H1 (cell line): ENCODE measurements around the gene ZNF644. TPM values are rescaled to one million over a fixed set of nuclear protein-coding genes. Genes with fewer than 3 reads are reported as not detected.

ENCODE experiments used
- CTCF ChIA-PET: fragments of 300-600 bp; sonication (Branson Sonifier 250); formaldehyde crosslinking; loops from one replicate; lab custom pipeline; 2021; ENCODE audit not compliant: partially characterized antibody; lab: Charles Lee
- POLR2A ChIA-PET: fragments of 300-600 bp; sonication (Branson Sonifier 250); formaldehyde crosslinking; loops from one replicate; lab custom pipeline; 2021; ENCODE audit warnings: inconsistent platforms; ENCODE audit not compliant: partially characterized antibody; lab: Charles Lee
- DNase-seq, 2 experiments: peaks; one replicate each; pipeline versions ENCODE4 v3.0.0 to v3.0.0-alpha.2; 2010 to 2022; ENCODE audit warnings: low spot score in 2 of 2, low read depth in 1 of 2, mixed read lengths in 1 of 2
- FAIRE-seq: peaks from 2 replicates; lab custom pipeline; 2011; peaks lifted over from hg19 to GRCh38; lab: Jason Lieb, UNC
- H2AFZ ChIP-seq: 2 replicates; pipeline ENCODE4 v1.8.1; 2012; ENCODE audit warnings: low read length, inconsistent platforms
- H2AK5ac ChIP-seq: 2 replicates; pipeline ENCODE4 v1.6.1; 2013; ENCODE audit warnings: low read depth, low read length
- H2BK120ac ChIP-seq: replicated peaks from 2 replicates; pipeline ENCODE3; 2013; ENCODE audit warnings: low read depth, low read length, inconsistent platforms
- H2BK12ac ChIP-seq: 2 replicates; pipeline ENCODE4 v1.6.1; 2013; ENCODE audit warnings: low read depth, low read length
- H2BK15ac ChIP-seq: 2 replicates; pipeline ENCODE4 v1.6.1; 2013; ENCODE audit warnings: low read length
- H2BK20ac ChIP-seq: 2 replicates; pipeline ENCODE4 v1.6.1; 2013; ENCODE audit warnings: low read length
- H2BK5ac ChIP-seq: 2 replicates; pipeline ENCODE4 v1.6.1; 2013; ENCODE audit warnings: low read depth, low read length
- H3K14ac ChIP-seq: 2 replicates; pipeline ENCODE4 v1.6.1; 2013; ENCODE audit warnings: inconsistent platforms; ENCODE audit not compliant: insufficient read length
- H3K18ac ChIP-seq: 2 replicates; pipeline ENCODE4 v1.6.1; 2013; ENCODE audit warnings: low read length; ENCODE audit errors: extremely low read depth
- H3K23ac ChIP-seq: 2 replicates; pipeline ENCODE4 v1.6.1; 2013; ENCODE audit warnings: inconsistent platforms; ENCODE audit not compliant: insufficient read length
- H3K23me2 ChIP-seq: 2 replicates; pipeline ENCODE4 v1.6.1; 2013; ENCODE audit warnings: low read depth, low read length
- H3K27ac ChIP-seq: 2 replicates; pipeline ENCODE4 v1.6.1; 2011; ENCODE audit warnings: low read depth, low read length, inconsistent platforms
- H3K27me3 ChIP-seq, 4 experiments: replicated peaks in 1 of 4; 1 replicate in 1 of 4; 2 replicates in 3 of 4; pipeline versions ENCODE4 v1.6.1 to v1.8.1; 2011 to 2013; ENCODE audit warnings: low read length in 3 of 4, mild to moderate bottlenecking in 3 of 4, inconsistent platforms in 2 of 4, mixed read lengths in 2 of 4, moderate library complexity in 1 of 4; ENCODE audit not compliant: control insufficient read depth in 3 of 4, insufficient read depth in 3 of 4; ENCODE audit errors: extremely low read depth in 1 of 4
- H3K36me3 ChIP-seq, 4 experiments: 2 replicates each; pipeline versions ENCODE4 v1.6.1 to v1.8.1; 2011 to 2013; ENCODE audit warnings: mild to moderate bottlenecking in 4 of 4, low read length in 3 of 4, moderate library complexity in 2 of 4, control low read depth in 1 of 4, inconsistent platforms in 1 of 4; ENCODE audit not compliant: insufficient read depth in 4 of 4, control insufficient read depth in 2 of 4
- H3K4ac ChIP-seq: replicated peaks from 2 replicates; pipeline ENCODE3; 2013; ENCODE audit warnings: low read length, low read depth, mixed read lengths, inconsistent platforms; ENCODE audit not compliant: insufficient read length
- H3K4me1 ChIP-seq, 4 experiments: replicated peaks in 1 of 4; 1 replicate in 1 of 4; 2 replicates in 3 of 4; pipeline versions ENCODE4 v1.6.1 to v1.8.1; 2011 to 2013; ENCODE audit warnings: low read length in 3 of 4, inconsistent platforms in 2 of 4, mixed read lengths in 1 of 4; ENCODE audit not compliant: insufficient read depth in 4 of 4, control insufficient read depth in 3 of 4
- H3K4me2 ChIP-seq, 2 experiments: 2 replicates each; pipeline versions ENCODE4 v1.6.1 to v1.8.1; 2011 to 2013; ENCODE audit warnings: low read depth in 2 of 2, low read length in 2 of 2, control low read depth in 1 of 2, inconsistent platforms in 1 of 2, mild to moderate bottlenecking in 1 of 2; ENCODE audit not compliant: insufficient read depth in 1 of 2
- H3K4me3 ChIP-seq, 4 experiments: fragments of 200-600, 300-600 bp in 1 of 4; sonication (generic), shearing (Covaris generic), sonication (Bioruptor Twin) in 1 of 4; 2 replicates each; pipeline versions ENCODE4 v1.5.1 to v1.8.1; 2011 to 2016; ENCODE audit warnings: low read length in 4 of 4, low read depth in 3 of 4, control low read depth in 2 of 4, inconsistent platforms in 2 of 4, mild to moderate bottlenecking in 2 of 4, mixed read lengths in 1 of 4, moderate library complexity in 1 of 4; ENCODE audit not compliant: insufficient read depth in 2 of 4; ENCODE audit errors: extremely low read depth in 1 of 4
- H3K56ac ChIP-seq: replicated peaks from 2 replicates; pipeline ENCODE3; 2013; ENCODE audit warnings: low read depth, mild to moderate bottlenecking, mixed read lengths, low read length, inconsistent platforms; ENCODE audit not compliant: insufficient read length
- H3K79me1 ChIP-seq: 2 replicates; pipeline ENCODE4 v1.6.1; 2013; ENCODE audit warnings: low read depth, low read length, control low read depth
- H3K79me2 ChIP-seq, 2 experiments: 2 replicates each; pipeline versions ENCODE4 v1.6.1 to v1.8.1; 2012 to 2013; ENCODE audit warnings: low read length in 2 of 2, mild to moderate bottlenecking in 2 of 2, inconsistent platforms in 1 of 2; ENCODE audit not compliant: insufficient read depth in 2 of 2, control insufficient read depth in 1 of 2
- H3K9ac ChIP-seq, 4 experiments: replicated peaks in 1 of 4; 1 replicate in 1 of 4; 2 replicates in 3 of 4; pipeline versions ENCODE4 v1.6.1 to v1.8.1; 2011 to 2013; ENCODE audit warnings: low read depth in 3 of 4, low read length in 3 of 4, control low read depth in 2 of 4, mild to moderate bottlenecking in 2 of 4, moderate library complexity in 2 of 4, inconsistent platforms in 1 of 4; ENCODE audit errors: extremely low read depth in 1 of 4
- H3K9me3 ChIP-seq, 2 experiments: 2 replicates each; pipeline versions ENCODE4 v1.6.1 to v1.8.1; 2012 to 2013; ENCODE audit warnings: mild to moderate bottlenecking in 2 of 2, moderate library complexity in 2 of 2, control low read depth in 1 of 2, inconsistent platforms in 1 of 2, low read depth in 1 of 2, low read length in 1 of 2, mixed read lengths in 1 of 2; ENCODE audit not compliant: insufficient read depth in 2 of 2
- H4K20me1 ChIP-seq, 2 experiments: replicated peaks in 1 of 2; 2 replicates each; pipeline versions ENCODE3 to v1.8.1; 2011 to 2013; ENCODE audit warnings: inconsistent platforms in 2 of 2, low read length in 2 of 2, mild to moderate bottlenecking in 1 of 2; ENCODE audit not compliant: insufficient read depth in 2 of 2, control insufficient read depth in 1 of 2
- H4K5ac ChIP-seq: 2 replicates; pipeline ENCODE4 v1.6.1; 2013; ENCODE audit warnings: low read length, low read depth, mixed read lengths, inconsistent platforms; ENCODE audit not compliant: insufficient read length
- H4K8ac ChIP-seq: 2 replicates; pipeline ENCODE4 v1.8.0; 2013; ENCODE audit warnings: mild to moderate bottlenecking, moderate library complexity, low read length, inconsistent platforms; ENCODE audit not compliant: insufficient read depth; ENCODE audit errors: extremely low read depth
- H4K91ac ChIP-seq: replicated peaks from 2 replicates; pipeline ENCODE3; 2013; ENCODE audit warnings: low read length, mixed read lengths, inconsistent platforms; ENCODE audit not compliant: insufficient read length
- POLR2A ChIP-seq, 2 experiments: IDR thresholded peaks; 1 replicate in 1 of 2; 2 replicates in 1 of 2; pipeline ENCODE4 v1.6.1; 2011; ENCODE audit warnings: low read depth in 2 of 2, low read length in 2 of 2, mild to moderate bottlenecking in 2 of 2; ENCODE audit errors: control extremely low read depth in 1 of 2
- SP2 ChIP-seq: IDR thresholded peaks from 2 replicates; pipeline ENCODE4 v1.6.1; 2012; ENCODE audit warnings: mild to moderate bottlenecking, low read length, inconsistent platforms
- WGBS, 2 experiments: shearing (Covaris generic) in 1 of 2; methylation state at CpG; one replicate each; pipeline versions ENCODE4 v1.1.6 to v1.1.7; 2013 to 2015; ENCODE audit warnings: low lambda C conversion rate in 2 of 2, mixed read lengths in 2 of 2, inconsistent platforms in 1 of 2, low coverage in 1 of 2, missing lambda C conversion rate in 1 of 2; ENCODE audit not compliant: insufficient replicate concordance in 2 of 2, insufficient coverage in 1 of 2, insufficient read length in 1 of 2; ENCODE audit errors: extremely low coverage in 1 of 2, missing lambda C conversion rate in 1 of 2; 5-methylcytosine and 5-hydroxymethylcytosine counted together
- polyA plus RNA-seq, 7 experiments: library from polyadenylated mRNA; depleted of rRNA in 3 of 7; stranded (reverse) in 5 of 7; unstranded in 2 of 7; fragments of >200 nt in 5 of 7; fragments of 200-250 nt in 2 of 7; gene quantifications; 1 replicate in 5 of 7; 2 replicates in 1 of 7; 4 replicates in 1 of 7; pipeline versions ENCODE4 v1.2.1 to v1.2.3, GENCODE V29; 2011 to 2013; ENCODE audit warnings: missing spikeins in 2 of 7, mixed read lengths in 2 of 7
- total RNA-seq: library from RNA; stranded (reverse); fragmentation: NEBNext Ultra II Directional; extraction: Animal tissue kit (Norgen Biotek cat#: 25700); gene quantifications from 2 replicates; pipeline ENCODE4 v1.2.1, GENCODE V29; 2021

The ZNF644 gene
- total and polyA plus RNA-seq, 2 of the 8 experiments (the other 6 are each of a cell fraction or from before 2014, with no cell fraction given) = 14.5 to 93.5 TPM

DNA sequence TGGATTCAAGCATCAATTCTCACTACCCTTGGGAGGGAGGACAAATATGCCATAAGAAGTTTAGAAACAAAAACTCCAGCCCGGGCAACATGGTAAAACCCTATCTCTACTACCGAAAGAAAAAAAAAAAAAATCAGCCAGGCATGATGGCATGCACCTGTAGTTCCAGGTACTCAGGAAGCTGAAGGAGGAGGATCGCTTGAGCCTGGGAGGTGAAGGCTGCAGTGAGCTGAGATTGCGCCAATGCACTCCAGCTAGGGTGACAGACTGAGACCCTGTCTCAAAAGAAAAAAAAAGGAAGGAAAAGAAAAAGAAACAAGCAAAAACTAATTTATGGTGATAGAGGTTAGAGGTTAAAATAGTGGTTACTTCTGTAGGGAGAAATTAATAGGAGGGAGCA is 9.6 kb downstream of the ZNF644 start:
- Histone ChIP-seq H4K91ac (no peak overlapping the region), H3K4me2 (no peak overlapping the region), H3K79me2 (peaks cover 10 to 100% of the 10 kb centered on the region in 2 experiments), H3K9me3 (no peaks in the 10 kb centered on the region), H2BK5ac (no peak overlapping the region), H3K79me1 (peaks cover 3% of the 10 kb centered on the region; the same call in 1 of the 2 replicates), H3K4me3 (no peak overlapping the region), H2AFZ (no peak overlapping the region), H3K56ac (no peak overlapping the region), H4K5ac (no peak overlapping the region), H2BK20ac (no peak overlapping the region), H2BK15ac (no peak overlapping the region), H3K18ac (no peak overlapping the region), H3K27me3 (no peaks in the 10 kb centered on the region), H3K4ac (no peak overlapping the region), H3K27ac (no peak overlapping the region), H3K14ac (no peak overlapping the region), H2BK12ac (no peak overlapping the region), H3K9ac (no peak overlapping the region), H2AK5ac (no peak overlapping the region), H4K8ac (no peak overlapping the region), H3K23ac (no peak overlapping the region), H2BK120ac (no peak overlapping the region), H4K20me1 (peaks cover 10 to 12% of the 10 kb centered on the region in 2 experiments), H3K36me3 (no peaks in the 10 kb centered on the region; a peak in 1 of 8 replicates), H3K4me1 (peaks cover 0 to 27% (median 11%) of the 10 kb centered on the region in 4 experiments; a peak in 4 of 7 replicates), H3K23me2 (no peaks in the 10 kb centered on the region; the same call in 1 of the 2 replicates)
- ChIA-PET POLR2A (interaction anchor here (0.6 to 9.6 kb wide), 4 partner anchors 9 to 329 kb away, joined by 3 to 92 read pairs (median 4); partner anchors contain the start of gene ZNF644), CTCF (interaction anchor here (1.2 to 1.5 kb wide), 2 partner anchors 14 to 153 kb away, joined by 5 to 8 read pairs; no protein-coding TSS in a partner anchor)
- DNase-seq = no peak
- TF ChIP-seq SP2 = no peak
- TF ChIP-seq POLR2A (IDR thresholded peaks at IDR 0.05; ENCODE audit: control extremely low read depth in 1 of 2, low read depth in 2 of 2, low read length in 2 of 2) = peak in 1 of 2 experiments; percentile 32; a peak in 1 of 3 replicates
- no peak for FAIRE-seq
- 73% methylated on average over 4 of the region's 4 CpGs; no CpG with 5 or more reads in 1 of the 2 experiments for WGBS, 2 experiments
